ENCODE results near the gene ALDH3A1.

- TF ChIP-seq, protein P1, sequence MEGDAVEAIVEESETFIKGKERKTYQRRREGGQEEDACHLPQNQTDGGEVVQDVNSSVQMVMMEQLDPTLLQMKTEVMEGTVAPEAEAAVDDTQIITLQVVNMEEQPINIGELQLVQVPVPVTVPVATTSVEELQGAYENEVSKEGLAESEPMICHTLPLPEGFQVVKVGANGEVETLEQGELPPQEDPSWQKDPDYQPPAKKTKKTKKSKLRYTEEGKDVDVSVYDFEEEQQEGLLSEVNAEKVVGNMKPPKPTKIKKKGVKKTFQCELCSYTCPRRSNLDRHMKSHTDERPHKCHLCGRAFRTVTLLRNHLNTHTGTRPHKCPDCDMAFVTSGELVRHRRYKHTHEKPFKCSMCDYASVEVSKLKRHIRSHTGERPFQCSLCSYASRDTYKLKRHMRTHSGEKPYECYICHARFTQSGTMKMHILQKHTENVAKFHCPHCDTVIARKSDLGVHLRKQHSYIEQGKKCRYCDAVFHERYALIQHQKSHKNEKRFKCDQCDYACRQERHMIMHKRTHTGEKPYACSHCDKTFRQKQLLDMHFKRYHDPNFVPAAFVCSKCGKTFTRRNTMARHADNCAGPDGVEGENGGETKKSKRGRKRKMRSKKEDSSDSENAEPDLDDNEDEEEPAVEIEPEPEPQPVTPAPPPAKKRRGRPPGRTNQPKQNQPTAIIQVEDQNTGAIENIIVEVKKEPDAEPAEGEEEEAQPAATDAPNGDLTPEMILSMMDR (IDR thresholded peaks at IDR 0.05), result no peak
- TF ChIP-seq HDAC2 (IDR thresholded peaks at IDR 0.05), result no peak
- no peak for TF ChIP-seq MAX (IDR thresholded peaks at IDR 0.05)
- TF ChIP-seq RCOR1 (IDR thresholded peaks at IDR 0.05; ENCODE audit: low read depth, low read length), result no peak
- no peak for TF ChIP-seq RAD21 (conservative IDR thresholded peaks at IDR 0.05 in 1 of 2, IDR thresholded peaks at IDR 0.05 in 1 of 2)
- TF ChIP-seq POLR2A (IDR thresholded peaks at IDR 0.05; ENCODE audit: low read length), result no peak
Observed at GRCh38 chr17:19703828-19704613, 44.1 kb downstream of the ALDH3A1 start.

Measured in A549 (cell line).